ENCODE results near the gene AAGAB. TPM values are rescaled to one million over a fixed set of nuclear protein-coding genes. Genes with fewer than 3 reads are reported as not detected.
"Not testable (repeated sequence)": the region's sequence is repeated elsewhere in the genome, so short reads cannot be mapped to it uniquely, and the experiment has no call there.

AAGAB gene, protein sequence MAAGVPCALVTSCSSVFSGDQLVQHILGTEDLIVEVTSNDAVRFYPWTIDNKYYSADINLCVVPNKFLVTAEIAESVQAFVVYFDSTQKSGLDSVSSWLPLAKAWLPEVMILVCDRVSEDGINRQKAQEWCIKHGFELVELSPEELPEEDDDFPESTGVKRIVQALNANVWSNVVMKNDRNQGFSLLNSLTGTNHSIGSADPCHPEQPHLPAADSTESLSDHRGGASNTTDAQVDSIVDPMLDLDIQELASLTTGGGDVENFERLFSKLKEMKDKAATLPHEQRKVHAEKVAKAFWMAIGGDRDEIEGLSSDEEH
- 10 to 100 TPM; 50.4 to 65.8 (median 59.7) TPM for polyA plus RNA-seq (ENCODE audit: insufficient read length in 3 of 3)
- long read RNA-seq, donor 1, transcript AAGAB-201 (10 exons, 2,841 nt), result major isoform, 7 of 21 reads
- long read RNA-seq, donor 1, partial matches to known transcripts, result 11 of 21 reads
- long read RNA-seq, donor 1, other reads (novel, unspliced or antisense), result 0 of 21 reads
- long read RNA-seq, donor 2, partial matches to known transcripts, result 5 of 9 reads
- long read RNA-seq, donor 2, other reads (novel, unspliced or antisense), result 0 of 9 reads
- long read RNA-seq, donor 3, transcript AAGAB-201 (10 exons, 2,841 nt), result major isoform, 11 of 14 reads
- long read RNA-seq, donor 3, partial matches to known transcripts, result 0 of 14 reads
- long read RNA-seq, donor 3, other reads (novel, unspliced or antisense), result 0 of 14 reads
- long read RNA-seq, donor 4, transcript AAGAB-201 (10 exons, 2,841 nt), result major isoform, 9 of 9 reads
- long read RNA-seq, donor 4, partial matches to known transcripts, result 0 of 9 reads
- long read RNA-seq, donor 4, other reads (novel, unspliced or antisense), result 0 of 9 reads
- long read RNA-seq, donor 5, result 0 reads
- long read RNA-seq, donor 6, transcript AAGAB-201 (10 exons, 2,841 nt), result major isoform, 8 of 11 reads
- long read RNA-seq, donor 6, partial matches to known transcripts, result 0 of 11 reads
- long read RNA-seq, donor 6, other reads (novel, unspliced or antisense), result 0 of 11 reads
- long read RNA-seq, donor 7, transcript AAGAB-201 (10 exons, 2,841 nt), result major isoform, 11 of 18 reads
- long read RNA-seq, donor 7, partial matches to known transcripts, result 6 of 18 reads
- long read RNA-seq, donor 7, other reads (novel, unspliced or antisense), result 0 of 18 reads
- long read RNA-seq, donor 8, result 0 reads
- long read RNA-seq, donor 9, transcript AAGAB-201 (10 exons, 2,841 nt), result major isoform, 9 of 10 reads
- long read RNA-seq, donor 9, partial matches to known transcripts, result 0 of 10 reads
- long read RNA-seq, donor 9, other reads (novel, unspliced or antisense), result 0 of 10 reads
- long read RNA-seq, donor 10, transcript AAGAB-201 (10 exons, 2,841 nt), result major isoform, 7 of 8 reads
- long read RNA-seq, donor 10, partial matches to known transcripts, result 0 of 8 reads
- long read RNA-seq, donor 10, other reads (novel, unspliced or antisense), result 0 of 8 reads
- long read RNA-seq, donor 11, transcript AAGAB-201 (10 exons, 2,841 nt), result major isoform, 8 of 9 reads
- long read RNA-seq, donor 11, partial matches to known transcripts, result 0 of 9 reads
- long read RNA-seq, donor 11, other reads (novel, unspliced or antisense), result 0 of 9 reads
- long read RNA-seq, donor 12, transcript AAGAB-201 (10 exons, 2,841 nt), result major isoform, 7 of 8 reads
- long read RNA-seq, donor 12, partial matches to known transcripts, result 0 of 8 reads
- long read RNA-seq, donor 12, other reads (novel, unspliced or antisense), result 0 of 8 reads
- long read RNA-seq, donor 13, result 0 reads
- long read RNA-seq, donor 14, transcript AAGAB-201 (10 exons, 2,841 nt), result major isoform, 7 of 8 reads
- long read RNA-seq, donor 14, partial matches to known transcripts, result 0 of 8 reads
- long read RNA-seq, donor 14, other reads (novel, unspliced or antisense), result 0 of 8 reads
- long read RNA-seq, donor 15, partial matches to known transcripts, result 0 of 5 reads
- long read RNA-seq, donor 15, other reads (novel, unspliced or antisense), result 0 of 5 reads
- long read RNA-seq, donor 16, transcript AAGAB-201 (10 exons, 2,841 nt), result major isoform, 35 of 38 reads
- long read RNA-seq, donor 16, partial matches to known transcripts, result 0 of 38 reads
- long read RNA-seq, donor 16, other reads (novel, unspliced or antisense), result 0 of 38 reads

DNA sequence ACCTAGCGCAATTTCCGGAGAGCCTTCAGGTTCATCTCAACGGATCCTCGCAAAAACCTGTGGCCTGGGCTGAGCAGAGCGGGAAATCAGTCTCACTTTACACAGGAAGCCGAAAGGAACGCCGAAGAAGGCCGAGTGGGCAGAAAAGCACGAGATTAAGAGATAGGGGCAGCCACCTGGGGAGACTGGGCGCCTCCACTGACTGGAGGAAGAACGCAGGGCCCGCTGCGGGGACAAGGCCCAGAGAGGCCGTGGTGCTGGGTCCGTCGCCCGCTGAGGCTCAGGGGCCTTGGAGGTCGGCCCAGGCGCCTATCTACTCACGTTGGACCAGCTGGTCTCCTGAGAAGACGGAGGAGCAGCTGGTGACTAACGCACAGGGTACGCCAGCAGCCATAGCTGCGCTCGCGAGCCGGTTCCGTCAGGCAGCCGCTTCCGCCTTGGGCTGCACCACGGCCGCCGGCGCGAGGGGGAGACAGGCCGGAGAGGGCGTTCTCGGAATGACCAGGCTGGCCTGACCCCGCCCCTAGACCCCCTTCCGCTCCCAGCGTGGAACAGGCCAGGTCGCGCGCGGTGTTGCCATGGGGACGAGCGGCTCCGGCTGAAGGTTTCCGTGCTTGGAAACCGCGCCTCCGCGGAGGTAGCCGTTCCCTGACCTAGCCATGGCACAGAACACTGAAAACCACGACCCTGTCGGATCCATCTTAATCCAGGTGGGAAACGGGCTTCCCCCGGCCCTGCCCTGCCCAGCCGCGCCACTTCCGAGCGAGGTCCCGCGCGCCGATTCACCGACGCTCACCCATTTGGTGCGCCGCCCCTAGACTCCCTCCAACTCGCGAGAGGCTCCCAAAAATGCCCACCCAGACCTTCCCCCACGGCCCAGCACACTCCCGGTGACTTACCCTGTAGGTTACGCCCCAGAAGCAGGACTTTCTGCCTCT is at the start of gene AAGAB, which contains the start of gene IQCH:
Gene AAGAB, minus strand, starts transcription at position 424 of the 938 bp plus-strand sequence. Its CDS starts 30 bp downstream, at position 394.
Gene IQCH, plus strand, starts transcription at position 549 of the 938 bp plus-strand sequence. Its CDS starts 111 bp downstream, at position 660.
- peak; percentile 88 to 96 (median 93) for DNase-seq (ENCODE audit: extremely low read depth in 1 of 11, low read depth in 9 of 11, low spot score in 4 of 11)

DNA sequence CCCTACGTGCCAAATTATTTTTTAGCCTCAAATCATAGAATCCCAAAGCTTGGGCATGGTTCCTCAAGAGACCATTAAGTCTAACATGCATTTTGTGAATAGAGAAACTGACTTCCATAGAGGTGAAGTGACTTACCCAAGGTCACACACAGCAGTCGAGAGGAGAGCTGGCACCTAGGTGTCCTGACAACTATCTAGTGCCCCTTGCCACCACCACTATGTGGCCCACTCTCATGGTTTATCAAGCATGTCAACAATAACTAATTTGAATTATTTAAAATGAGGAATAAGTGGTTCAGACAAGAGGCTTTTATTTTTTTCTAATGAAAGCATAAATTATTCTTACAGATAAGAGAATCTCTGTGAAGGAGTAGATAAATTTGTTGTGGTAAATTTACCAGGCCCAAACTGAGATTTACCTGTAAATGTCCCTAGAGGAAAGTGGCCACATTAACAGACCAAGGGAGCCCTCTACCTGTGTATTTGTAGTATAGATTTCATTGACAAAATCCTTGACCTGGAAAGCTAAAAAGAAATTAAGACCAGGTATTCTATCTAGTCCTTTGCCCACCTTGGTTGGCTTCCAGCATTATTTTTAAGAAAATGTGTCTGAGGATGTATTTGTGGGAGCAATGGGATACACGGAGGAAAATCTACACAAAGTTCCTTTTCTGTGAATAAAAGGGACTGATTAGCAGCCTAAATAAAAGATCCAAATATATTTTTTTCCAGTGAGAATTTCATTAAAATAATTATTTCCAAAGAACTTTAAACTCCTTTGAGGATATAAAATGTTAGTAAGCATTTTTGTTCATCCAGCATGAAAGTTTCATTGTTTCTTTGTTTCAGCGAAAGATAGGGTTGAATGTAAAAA is 49.3 kb upstream of the AAGAB start:
- peak in 2 of 11 donors; percentile 11 to 42 for DNase-seq (ENCODE audit: extremely low read depth in 1 of 11, low read depth in 9 of 11, low spot score in 4 of 11)

DNA sequence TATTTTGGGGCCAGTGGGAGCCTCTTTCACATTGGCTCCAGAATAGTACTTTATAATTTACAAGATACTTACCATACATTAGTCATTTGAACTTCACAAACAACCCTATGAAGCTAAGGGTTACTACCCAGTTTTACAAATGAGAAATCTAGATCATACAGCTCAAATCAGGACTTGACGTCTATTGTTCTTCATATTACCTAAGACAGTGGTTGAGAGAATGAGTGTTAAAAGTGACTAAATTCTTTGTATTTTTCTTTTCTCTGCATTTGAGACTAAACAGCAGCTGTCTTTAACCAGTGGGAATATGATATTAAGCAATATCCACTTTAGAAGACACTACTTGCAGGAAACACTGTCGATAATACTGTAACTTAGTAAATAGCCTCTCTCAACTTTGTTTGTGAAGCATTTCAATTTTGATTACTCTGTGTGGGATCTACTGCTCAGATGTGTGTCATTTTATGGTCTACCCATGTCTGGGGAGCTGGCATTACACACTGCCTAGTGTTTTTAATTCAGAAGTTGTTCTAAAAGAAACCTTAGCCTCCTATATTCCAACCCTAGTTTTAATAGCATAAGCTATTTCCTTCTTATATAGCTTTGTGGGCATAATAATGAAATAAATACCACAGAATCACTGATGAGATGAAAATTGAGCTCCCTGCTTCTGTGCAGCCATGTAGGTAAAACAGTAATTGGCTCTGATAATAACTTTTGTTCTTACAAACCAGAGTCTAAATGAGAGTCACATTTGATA is 46.0 kb upstream of the AAGAB start:
- peak in 2 of 11 donors; percentile 14 to 37 for DNase-seq (ENCODE audit: extremely low read depth in 1 of 11, low read depth in 9 of 11, low spot score in 4 of 11)

GRCh38 chr15:67296684-67297083 is 42.2 kb upstream of the AAGAB start:
- no peak for DNase-seq (ENCODE audit: extremely low read depth in 1 of 11, low read depth in 9 of 11, low spot score in 4 of 11)

- DNase-seq (ENCODE audit: extremely low read depth in 1 of 11, low read depth in 9 of 11, low spot score in 4 of 11), result no peak
Observed at GRCh38 chr15:67296188-67296587, 41.7 kb upstream of the AAGAB start.

- DNase-seq (ENCODE audit: extremely low read depth in 1 of 11, low read depth in 9 of 11, low spot score in 4 of 11), result no peak
Observed at GRCh38 chr15:67290319-67290718, 35.9 kb upstream of the AAGAB start.

- not testable (repeated sequence) for DNase-seq (ENCODE audit: extremely low read depth in 1 of 11, low read depth in 9 of 11, low spot score in 4 of 11)
Observed at GRCh38 chr15:67286400-67286799, 31.9 kb upstream of the AAGAB start.

DNA sequence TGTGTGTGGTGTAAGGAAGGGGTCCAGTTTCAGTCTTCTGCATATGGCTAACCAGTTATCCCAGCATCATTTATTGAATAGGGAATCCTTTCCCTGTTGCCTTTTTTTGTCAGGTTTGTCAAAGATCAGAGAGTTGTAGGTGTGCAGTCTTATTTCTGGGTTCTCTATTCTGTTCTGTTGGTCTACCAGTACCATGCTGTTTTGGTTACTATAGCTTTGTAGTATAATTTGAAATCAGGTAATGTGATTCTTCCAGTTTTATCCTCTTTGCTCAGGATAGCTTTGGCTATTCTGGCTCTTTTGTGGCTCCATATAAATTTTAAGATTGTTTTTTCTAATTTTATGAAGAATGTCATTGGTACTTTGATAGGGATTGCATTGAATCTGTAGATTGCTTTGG is 31.2 kb upstream of the AAGAB start:
- not testable (repeated sequence) for DNase-seq (ENCODE audit: extremely low read depth in 1 of 11, low read depth in 9 of 11, low spot score in 4 of 11)

DNA sequence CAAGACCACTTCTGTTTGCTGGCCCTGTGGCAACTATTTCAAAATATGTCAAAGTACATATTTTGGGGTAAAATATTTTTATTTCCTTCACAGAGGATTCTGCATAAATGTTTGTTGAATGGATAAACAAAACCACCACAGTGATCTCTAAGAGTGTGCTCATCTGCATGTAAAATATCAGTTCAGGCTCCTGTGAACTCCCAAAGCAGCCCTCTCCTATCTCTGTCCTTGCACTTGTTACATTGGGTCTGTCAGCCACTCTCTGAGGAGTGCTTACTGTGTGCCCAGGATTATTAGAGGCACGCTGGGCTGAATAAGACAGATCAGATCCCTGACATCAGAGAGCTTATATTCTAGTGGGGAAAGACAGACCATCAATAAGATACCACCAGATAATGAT is 27.3 kb upstream of the AAGAB start:
- no peak for DNase-seq (ENCODE audit: extremely low read depth in 1 of 11, low read depth in 9 of 11, low spot score in 4 of 11)

DNA sequence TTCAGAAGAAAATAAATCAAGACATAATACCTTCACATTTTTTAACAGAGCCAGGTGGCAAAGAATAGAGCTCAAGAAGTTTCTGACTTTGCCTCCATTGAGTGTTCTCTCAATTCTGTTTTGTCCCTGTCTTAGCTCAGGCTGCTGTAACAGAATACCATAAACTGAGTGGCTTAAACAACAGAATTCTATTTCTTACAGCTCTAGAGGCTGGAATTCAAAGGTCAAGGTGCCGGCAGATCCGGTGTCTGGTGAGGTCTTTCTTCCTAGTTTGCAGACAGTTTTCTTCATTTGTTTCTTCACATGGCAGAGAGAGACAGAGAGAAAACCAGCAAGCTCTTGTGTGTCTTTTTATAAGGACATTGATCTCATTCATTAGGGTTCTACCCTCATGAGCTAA is 25.8 kb upstream of the AAGAB start:
- DNase-seq (ENCODE audit: extremely low read depth in 1 of 11, low read depth in 9 of 11, low spot score in 4 of 11), result peak in 5 of 11 donors; percentile 19 to 49 (median 41)

- DNase-seq (ENCODE audit: extremely low read depth in 1 of 11, low read depth in 9 of 11, low spot score in 4 of 11), result no peak
Observed at GRCh38 chr15:67276666-67277065, 22.2 kb upstream of the AAGAB start.

- no peak for DNase-seq (ENCODE audit: extremely low read depth in 1 of 11, low read depth in 9 of 11, low spot score in 4 of 11)
Observed at GRCh38 chr15:67274236-67274635, 19.8 kb upstream of the AAGAB start.

GRCh38 chr15:67267951-67268941 is 13.8 kb upstream of the AAGAB start:
- no peak for DNase-seq (ENCODE audit: extremely low read depth in 1 of 11, low read depth in 9 of 11, low spot score in 4 of 11)
